Esophagus muscularis mucosa (tissue), 4 donors: ENCODE data around the gene SYMPK. TPM values are rescaled to one million over a fixed set of nuclear protein-coding genes. Genes with fewer than 3 reads are reported as not detected.

Experiments
- DNase-seq: peaks from one replicate; pipeline ENCODE4 v3.0.0-alpha.2; 2017; ENCODE audit errors: extremely low spot score
- H3K27ac ChIP-seq, 4 donors: fragments of 200-600 bp; sonication (generic); replicated peaks in 1 of 4; 1 replicate in 3 of 4; 2 replicates in 1 of 4; pipeline ENCODE4 v1.5.1; 2016 to 2019; ENCODE audit warnings: mild to moderate bottlenecking in 1 of 4
- H3K27me3 ChIP-seq, 4 donors: fragments of 200-600 bp; sonication (generic); one replicate each; pipeline versions ENCODE4 v1.5.1 to v1.6.0; 2016 to 2019
- H3K36me3 ChIP-seq, 4 donors: fragments of 200-600 bp; sonication (generic); one replicate each; pipeline ENCODE4 v1.5.1; 2016 to 2019
- H3K4me1 ChIP-seq, 4 donors: fragments of 200-600 bp; sonication (generic); one replicate each; pipeline ENCODE4 v1.5.1; 2016 to 2019
- H3K4me3 ChIP-seq, 4 donors: fragments of 200-600 bp; sonication (generic); 1 replicate in 2 of 4; 2 replicates in 2 of 4; pipeline ENCODE4 v1.5.1; 2016 to 2019; ENCODE audit warnings: mild to moderate bottlenecking in 4 of 4, moderate library complexity in 1 of 4
- H3K9me3 ChIP-seq, 4 donors: fragments of 200-600 bp; sonication (generic); 1 replicate in 3 of 4; 2 replicates in 1 of 4; pipeline ENCODE4 v1.5.1; 2016 to 2019
- EP300 ChIP-seq: sonication (generic); formaldehyde crosslinking; IDR thresholded peaks from one replicate; pipeline ENCODE4 v1.6.1; 2017; ENCODE audit warnings: antibody characterized with exemption
- POLR2A ChIP-seq: fragments of 450-650 bp; IDR thresholded peaks from one replicate; pipeline ENCODE4 v1.6.1; 2017; ENCODE audit warnings: antibody characterized with exemption, moderate library complexity, mild to moderate bottlenecking, low read depth
- POLR2AphosphoS5 ChIP-seq, 2 donors: sonication (generic); formaldehyde crosslinking; IDR thresholded peaks; one replicate each; pipeline ENCODE4 v1.6.1; 2017; ENCODE audit warnings: antibody characterized with exemption in 2 of 2
- WGBS: methylation state at CpG from one replicate; pipeline ENCODE4 v1.1.5; 2018; 5-methylcytosine and 5-hydroxymethylcytosine counted together
- intact Hi-C: fragments of 100-400 bp; cut with DNase I; formaldehyde crosslinking; loops from one replicate; pipeline ENCODE4 v1.15.1; 2023
- total RNA-seq, 4 donors: library from RNA; depleted of rRNA; stranded (reverse); fragments of >200 nt; gene quantifications; one replicate each; pipeline versions ENCODE4 v1.1.0 to v1.2.1, GENCODE V29; 2016
- TF ChIP-seq, protein P1 (sequence below), 3 experiments: fragments of 200-600 bp in 2 of 3; fragments of 450-650 bp in 1 of 3; sonication (generic) in 2 of 3; IDR thresholded peaks; one replicate each; pipeline ENCODE4 v1.5.1; 2017 to 2019; ENCODE audit warnings: antibody characterized with exemption in 3 of 3, mild to moderate bottlenecking in 2 of 3, moderate library complexity in 1 of 3

Gene SYMPK
- total RNA-seq, 4 donors from 2014 or later, result 22.0 to 44.2 (median 36.6) TPM

DNA sequence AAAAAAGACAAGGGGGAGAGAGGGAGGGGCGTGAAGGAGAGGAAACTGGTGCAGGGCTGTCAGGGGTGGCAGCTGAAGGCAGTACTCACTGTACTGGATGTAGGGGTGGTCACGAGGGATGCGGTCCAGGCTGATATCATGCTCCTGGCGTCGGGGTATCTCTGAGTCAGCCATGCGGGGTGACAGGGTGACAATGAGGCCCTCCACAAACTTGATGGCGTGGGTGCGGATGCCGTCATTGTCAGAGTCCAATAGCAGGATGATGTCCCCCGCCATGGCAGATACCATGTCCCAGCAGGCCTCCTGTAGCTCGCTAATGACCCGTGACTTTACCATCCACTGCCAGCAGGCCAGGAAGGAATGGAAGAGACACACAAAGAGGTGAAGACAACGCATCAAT, 15.3 kb downstream of the SYMPK start:
- intact Hi-C loops, result no loop called here
- Histone ChIP-seq H3K36me3 (peaks cover 83 to 100% (median 97%) of the 10 kb centered on the region in 4 donors), H3K9me3 (no peaks in the 10 kb centered on the region), H3K4me3 (no peak overlapping the region), H3K4me1 (no peaks in the 10 kb centered on the region), H3K27ac (no peak overlapping the region), H3K27me3 (no peaks in the 10 kb centered on the region)
- no peak for DNase-seq
- 90% methylated on average over 13 of the region's 13 CpGs for WGBS
- TF ChIP-seq EP300, result no peak
- TF ChIP-seq, protein P1, sequence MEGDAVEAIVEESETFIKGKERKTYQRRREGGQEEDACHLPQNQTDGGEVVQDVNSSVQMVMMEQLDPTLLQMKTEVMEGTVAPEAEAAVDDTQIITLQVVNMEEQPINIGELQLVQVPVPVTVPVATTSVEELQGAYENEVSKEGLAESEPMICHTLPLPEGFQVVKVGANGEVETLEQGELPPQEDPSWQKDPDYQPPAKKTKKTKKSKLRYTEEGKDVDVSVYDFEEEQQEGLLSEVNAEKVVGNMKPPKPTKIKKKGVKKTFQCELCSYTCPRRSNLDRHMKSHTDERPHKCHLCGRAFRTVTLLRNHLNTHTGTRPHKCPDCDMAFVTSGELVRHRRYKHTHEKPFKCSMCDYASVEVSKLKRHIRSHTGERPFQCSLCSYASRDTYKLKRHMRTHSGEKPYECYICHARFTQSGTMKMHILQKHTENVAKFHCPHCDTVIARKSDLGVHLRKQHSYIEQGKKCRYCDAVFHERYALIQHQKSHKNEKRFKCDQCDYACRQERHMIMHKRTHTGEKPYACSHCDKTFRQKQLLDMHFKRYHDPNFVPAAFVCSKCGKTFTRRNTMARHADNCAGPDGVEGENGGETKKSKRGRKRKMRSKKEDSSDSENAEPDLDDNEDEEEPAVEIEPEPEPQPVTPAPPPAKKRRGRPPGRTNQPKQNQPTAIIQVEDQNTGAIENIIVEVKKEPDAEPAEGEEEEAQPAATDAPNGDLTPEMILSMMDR (IDR thresholded peaks at IDR 0.05), result no peak
- TF ChIP-seq POLR2AphosphoS5 (IDR thresholded peaks at IDR 0.05), result no peak
- TF ChIP-seq POLR2A, result no peak

DNA sequence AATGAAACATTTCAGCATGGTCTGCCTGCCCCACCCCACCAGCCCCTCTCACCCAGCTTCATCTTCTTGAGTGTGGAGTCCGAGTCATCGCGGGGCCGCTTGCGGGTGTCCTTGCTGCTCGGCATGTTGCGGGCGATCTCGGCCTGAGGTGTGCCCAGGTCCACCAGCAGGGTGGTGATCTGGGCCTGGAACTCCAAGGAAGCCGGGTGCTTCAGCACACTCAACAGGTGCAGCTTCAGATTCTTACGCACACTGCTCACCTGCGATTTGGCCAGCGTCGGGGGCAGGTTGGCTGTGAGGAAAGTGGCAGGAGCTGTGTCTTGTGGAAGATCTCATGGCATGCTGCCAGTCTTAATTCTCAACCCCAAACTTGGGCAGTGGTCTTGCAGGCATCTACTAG, 20.7 kb downstream of the SYMPK start:
- no peak for DNase-seq
- no peak for TF ChIP-seq EP300
- TF ChIP-seq, protein P1 (IDR thresholded peaks at IDR 0.05), result no peak
- Histone ChIP-seq H3K4me3 (no peak overlapping the region), H3K4me1 (no peaks in the 10 kb centered on the region), H3K36me3 (peaks cover 79 to 100% (median 97%) of the 10 kb centered on the region in 4 donors), H3K27me3 (no peaks in the 10 kb centered on the region), H3K9me3 (no peaks in the 10 kb centered on the region), H3K27ac (no peak overlapping the region)
- intact Hi-C loops, result no loop called here
- 96% methylated on average over 5 of the region's 14 CpGs for WGBS

DNA sequence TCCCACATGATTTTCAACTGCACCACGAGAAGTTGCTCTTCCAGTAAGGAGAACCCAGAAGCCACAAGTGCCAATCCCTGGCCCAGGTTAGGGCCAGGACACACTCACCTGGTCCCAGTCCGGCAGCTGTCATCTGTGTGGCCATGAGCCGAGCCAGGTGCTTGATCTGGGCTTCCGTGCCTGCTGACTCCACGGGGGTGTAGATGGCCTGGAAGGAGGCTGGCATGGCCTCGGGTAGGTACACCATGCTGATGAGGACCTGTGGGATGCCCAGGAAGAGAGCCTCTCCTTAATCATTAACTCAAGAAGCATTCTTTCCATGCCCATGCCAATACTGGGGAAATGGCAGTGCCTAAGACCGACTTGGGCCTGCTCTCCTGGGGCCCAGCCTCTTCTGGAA, 28.0 kb downstream of the SYMPK start:
- Histone ChIP-seq H3K27me3 (no peaks in the 10 kb centered on the region), H3K4me1 (no peaks in the 10 kb centered on the region), H3K36me3 (peaks cover 93 to 100% (median 100%) of the 10 kb centered on the region in 4 donors), H3K27ac (no peak overlapping the region), H3K4me3 (no peak overlapping the region), H3K9me3 (no peaks in the 10 kb centered on the region)
- intact Hi-C loops, result no loop called here
- 83% methylated on average over 3 of the region's 7 CpGs for WGBS
- no peak for DNase-seq
- TF ChIP-seq POLR2A, result no peak
- TF ChIP-seq, protein P1 (IDR thresholded peaks at IDR 0.05), result no peak
- TF ChIP-seq EP300, result no peak
- no peak for TF ChIP-seq POLR2AphosphoS5 (IDR thresholded peaks at IDR 0.05)

DNA sequence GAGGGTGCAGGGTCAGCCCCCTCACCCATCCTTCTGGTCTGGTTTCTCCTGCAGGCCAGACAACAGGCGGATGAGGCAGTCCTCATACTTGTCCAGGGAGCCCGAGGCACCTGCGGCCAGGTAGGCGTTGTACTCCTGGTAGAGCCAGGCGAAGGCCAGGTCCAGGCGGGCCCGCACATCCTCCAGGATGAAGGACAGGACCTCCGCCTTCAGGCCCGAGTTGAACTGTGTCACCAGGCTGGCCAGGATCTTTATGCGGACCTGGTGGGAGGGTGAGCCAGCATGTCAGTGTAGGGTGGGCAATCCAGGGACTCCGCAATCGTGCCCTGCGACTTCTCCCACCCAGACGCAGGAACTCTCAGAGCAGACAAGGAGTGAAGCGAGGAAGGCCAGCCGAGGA, 34.0 kb downstream of the SYMPK start:
- H3K4me3 ChIP-seq, result no peak overlapping the region
- no peak for TF ChIP-seq EP300
- no peak for TF ChIP-seq POLR2A
- TF ChIP-seq POLR2AphosphoS5 (IDR thresholded peaks at IDR 0.05), result no peak
- TF ChIP-seq, protein P1 (IDR thresholded peaks at IDR 0.05), result no peak
- H3K36me3 ChIP-seq, result peaks cover 88 to 100% (median 98%) of the 10 kb centered on the region in 4 donors
- H3K27me3 ChIP-seq, result no peaks in the 10 kb centered on the region
- H3K4me1 ChIP-seq, result peaks cover 0 to 9% (median 8%) of the 10 kb centered on the region in 4 donors
- DNase-seq, result no peak
- intact Hi-C loops, result no loop called here
- no peaks in the 10 kb centered on the region for H3K9me3 ChIP-seq
- WGBS, result 95% methylated on average over 16 of the region's 16 CpGs
- no peak overlapping the region for H3K27ac ChIP-seq

DNA sequence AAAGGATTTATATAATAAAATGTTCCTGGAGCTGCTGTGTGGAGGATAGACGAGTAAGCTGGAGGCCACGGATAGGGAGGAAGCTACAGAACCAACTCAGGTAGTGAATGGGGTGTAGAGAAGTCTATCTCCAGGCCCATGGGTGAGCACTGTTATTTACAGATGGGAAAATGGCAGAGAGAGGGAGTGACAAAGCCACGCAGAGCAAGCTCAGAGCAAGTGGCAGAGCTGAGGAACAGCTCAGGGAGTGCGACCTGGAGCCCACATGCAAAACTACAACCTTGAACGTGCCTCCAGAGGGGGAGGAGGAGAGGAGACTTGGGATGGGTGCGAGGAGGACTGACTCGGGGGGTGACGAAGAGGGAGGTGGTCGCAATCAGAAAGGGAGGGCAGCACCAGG, 34.4 kb downstream of the SYMPK start:
- no peaks in the 10 kb centered on the region for H3K27me3 ChIP-seq
- DNase-seq, result no peak
- TF ChIP-seq POLR2AphosphoS5 (IDR thresholded peaks at IDR 0.05) (no peak), EP300 (no peak), POLR2A (no peak)
- TF ChIP-seq, protein P1 (IDR thresholded peaks at IDR 0.05), result no peak
- H3K36me3 ChIP-seq, result peaks cover 88 to 100% (median 98%) of the 10 kb centered on the region in 4 donors
- H3K9me3 ChIP-seq, result no peaks in the 10 kb centered on the region
- intact Hi-C loops, result no loop called here
- WGBS, result 84% methylated on average over 9 of the region's 9 CpGs
- peaks cover 0 to 13% (median 9%) of the 10 kb centered on the region in 4 donors for H3K4me1 ChIP-seq
- no peak overlapping the region for H3K27ac ChIP-seq
- no peak overlapping the region for H3K4me3 ChIP-seq
